Ovary (tissue), 9 donors: ENCODE results near the gene EPB41L2. TPM values are rescaled to one million over a fixed set of nuclear protein-coding genes. Genes with fewer than 3 reads are reported as not detected.

Experiments
- DNase-seq, 5 donors: peaks; one replicate each; pipeline ENCODE4 v3.0.0-alpha.2; 2019 to 2020
- H3K27ac ChIP-seq, 2 donors: fragments of 200-600 bp; one replicate each; pipeline versions ENCODE4 v1.5.1 to v1.8.0; 2019 to 2022
- H3K27me3 ChIP-seq: fragments of 200-600 bp; one replicate; pipeline ENCODE4 v1.8.0; 2022
- H3K36me3 ChIP-seq: fragments of 200-600 bp; sonication (generic); one replicate; pipeline ENCODE4 v1.5.1; 2019
- H3K4me1 ChIP-seq: one replicate; pipeline ENCODE4 v1.8.1; 2013; ENCODE audit warnings: mild to moderate bottlenecking, moderate library complexity; ENCODE audit not compliant: insufficient read depth
- H3K4me3 ChIP-seq: fragments of 200-600 bp; sonication (generic); one replicate; pipeline ENCODE4 v1.5.1; 2017
- H3K9me3 ChIP-seq, 2 donors: fragments of 200-600 bp in 1 of 2; sonication (generic) in 1 of 2; one replicate each; pipeline versions ENCODE4 v1.5.1 to v1.8.1; 2013 to 2019; ENCODE audit warnings: mild to moderate bottlenecking in 1 of 2, moderate library complexity in 1 of 2
- CTCF ChIP-seq, 3 donors: fragments of 450-650 bp in 2 of 3; fragments of 200-600 bp in 1 of 3; IDR thresholded peaks; one replicate each; pipeline versions ENCODE4 v1.5.1 to v1.8.0; 2016 to 2022; ENCODE audit warnings: antibody characterized with exemption in 3 of 3, mild to moderate bottlenecking in 1 of 3
- EP300 ChIP-seq: sonication (generic); formaldehyde crosslinking; IDR thresholded peaks from one replicate; pipeline ENCODE4 v1.6.1; 2017; ENCODE audit warnings: antibody characterized with exemption
- POLR2A ChIP-seq: fragments of 450-650 bp; IDR thresholded peaks from one replicate; pipeline ENCODE4 v1.6.1; 2017; ENCODE audit warnings: antibody characterized with exemption, mild to moderate bottlenecking, moderate library complexity
- WGBS, 3 donors: extraction: QIAGEN DNeasy Blood & Tissue Kit in 1 of 3; methylation state at CpG; one replicate each; pipeline versions ENCODE4 v1.1.5 to v1.1.7; 2013 to 2017; 5-methylcytosine and 5-hydroxymethylcytosine counted together
- intact Hi-C, 4 donors: fragments of 100-400 bp; cut with DNase I; formaldehyde crosslinking; loops; one replicate each; pipeline versions ENCODE4 v1.11.0 to v1.15.1; 2022 to 2023
- polyA plus RNA-seq, 2 donors: library from polyadenylated mRNA; stranded (reverse); fragments of 200-250 nt in 1 of 2; fragments of 350-450 nt in 1 of 2; fragmentation: Illumina TruSeq in 1 of 2; extraction: RNeasy Lipid Tissue Mini Kit (QIAGEN cat#74804) in 1 of 2; gene quantifications; one replicate each; pipeline ENCODE4 v1.2.3, GENCODE V29; 2013 to 2014
- total RNA-seq, 7 donors: library from RNA; depleted of rRNA in 2 of 7; stranded (reverse); fragments of >200 nt in 2 of 7; fragmentation: NEBNext Ultra II Directional in 3 of 7; extraction: Animal tissue kit (Norgen Biotek cat#: 25700) in 3 of 7; gene quantifications; one replicate each; pipeline versions ENCODE4 v1.1.0 to v1.2.4, GENCODE V29; 2016 to 2023
- donor health status: DM: no; HTN: no; CAD: no; lungs with moderate emphysema.
- donor health status: DM: no; HTN: no; CAD: no.
- donor health status: Bipolar disorder and iron deficiency.
- donor health status: DM: yes; HTN: yes; CAD: no.
- donor health status: DM: no; HTN: no; CAD: no.
- donor health status: DM: yes; HTN: yes; CAD: no.

The EPB41L2 gene
- total and polyA plus RNA-seq, 9 donors, result 49.8 to 294 (median 204) TPM

DNA sequence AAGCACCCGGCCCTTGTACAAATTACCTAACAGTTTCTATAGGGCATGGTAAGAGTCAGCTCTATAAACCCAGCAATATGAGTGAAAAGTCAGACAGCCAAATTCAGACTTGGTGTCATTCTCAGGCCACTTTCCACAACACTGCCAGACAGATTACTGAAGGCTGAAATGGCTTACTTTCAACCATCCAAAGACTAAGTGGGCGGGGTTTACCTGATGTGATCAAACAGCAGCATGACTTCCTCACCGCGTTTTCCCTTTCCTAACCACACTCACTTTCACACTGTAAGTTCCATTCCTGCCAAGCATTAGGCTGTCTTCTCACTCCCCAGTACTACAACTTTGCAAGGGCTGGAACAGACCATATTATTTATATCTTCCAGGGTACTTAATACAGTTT, 149.9 kb downstream of the EPB41L2 start:
- intact Hi-C loops, result no loop called here
- no peak for TF ChIP-seq POLR2A
- TF ChIP-seq EP300, result no peak
- TF ChIP-seq CTCF (IDR thresholded peaks at IDR 0.05), result no peak
- no peaks in the 10 kb centered on the region for H3K4me1 ChIP-seq
- no peak overlapping the region for H3K4me3 ChIP-seq
- no peaks in the 10 kb centered on the region for H3K27me3 ChIP-seq
- no peak for DNase-seq
- no peak overlapping the region for H3K27ac ChIP-seq
- no peaks in the 10 kb centered on the region for H3K9me3 ChIP-seq
- 87 to 89% (median 88%) methylated on average over 4 of the region's 4 CpGs for WGBS, 3 donors
- no peaks in the 10 kb centered on the region for H3K36me3 ChIP-seq

GRCh38 chr6:130912434-130912833, 150.6 kb downstream of the EPB41L2 start:
- Histone ChIP-seq H3K27ac (no peak overlapping the region), H3K4me3 (no peak overlapping the region), H3K27me3 (no peaks in the 10 kb centered on the region), H3K36me3 (no peaks in the 10 kb centered on the region), H3K9me3 (no peaks in the 10 kb centered on the region), H3K4me1 (no peaks in the 10 kb centered on the region)
- 72 to 73% (median 73%) methylated on average over 4 of the region's 4 CpGs for WGBS, 3 donors
- intact Hi-C loops, result no loop called here
- TF ChIP-seq EP300 (no peak), CTCF (IDR thresholded peaks at IDR 0.05) (no peak), POLR2A (no peak)
- no peak for DNase-seq

DNA sequence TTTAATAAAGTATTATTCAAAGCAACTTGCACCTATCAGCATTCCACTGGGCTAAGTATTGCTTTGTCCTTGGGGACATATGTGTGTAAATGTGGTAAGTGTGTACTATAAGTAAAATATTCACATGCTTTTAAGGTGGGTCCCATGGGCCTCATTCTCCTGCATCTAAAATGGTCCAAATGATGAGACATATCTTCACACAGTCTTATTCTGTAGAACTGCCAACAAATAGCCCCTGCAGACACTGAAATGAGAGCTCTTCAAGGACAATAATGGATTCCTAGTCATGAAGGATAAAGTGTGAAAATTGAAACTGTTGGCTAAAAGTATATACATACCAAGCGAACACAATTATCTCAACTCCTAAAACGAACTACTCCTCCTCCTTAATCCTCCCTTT, 154.1 kb downstream of the EPB41L2 start:
- Histone ChIP-seq H3K27me3 (no peaks in the 10 kb centered on the region), H3K27ac (no peak overlapping the region), H3K4me1 (no peaks in the 10 kb centered on the region), H3K4me3 (no peak overlapping the region), H3K36me3 (no peaks in the 10 kb centered on the region), H3K9me3 (no peaks in the 10 kb centered on the region)
- intact Hi-C loops, result no loop called here
- WGBS, 3 donors, result 74 to 93% (median 86%) methylated on average over 2 of the region's 2 CpGs
- DNase-seq, result no peak
- TF ChIP-seq CTCF (IDR thresholded peaks at IDR 0.05) (no peak), EP300 (no peak), POLR2A (no peak)

GRCh38 chr6:130908188-130908587, 154.9 kb downstream of the EPB41L2 start:
- Histone ChIP-seq H3K27me3 (no peaks in the 10 kb centered on the region), H3K36me3 (no peaks in the 10 kb centered on the region), H3K9me3 (no peaks in the 10 kb centered on the region), H3K4me3 (no peak overlapping the region), H3K27ac (no peak overlapping the region), H3K4me1 (no peaks in the 10 kb centered on the region)
- TF ChIP-seq EP300 (no peak), CTCF (IDR thresholded peaks at IDR 0.05) (no peak), POLR2A (no peak)
- intact Hi-C loops, result no loop called here
- no peak for DNase-seq

DNA sequence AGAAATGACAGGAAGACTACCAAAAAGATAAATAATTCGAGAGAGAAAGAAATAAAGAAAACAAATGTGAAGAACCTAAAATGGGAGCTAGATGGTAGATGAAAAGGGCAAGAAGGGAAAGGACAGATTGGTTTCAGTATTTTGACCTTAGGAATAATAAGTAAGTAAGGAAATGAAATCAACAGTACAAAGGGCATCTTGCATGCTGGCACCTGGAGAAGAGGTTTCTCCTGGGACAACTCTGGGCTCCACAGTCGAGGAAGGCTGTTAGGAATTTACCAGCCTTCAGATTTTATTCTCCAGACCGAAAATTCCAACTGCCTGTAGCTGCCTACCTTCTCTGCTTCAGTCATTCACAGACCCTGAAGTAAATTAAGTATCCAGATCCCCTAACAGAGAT, 155.4 kb downstream of the EPB41L2 start:
- Histone ChIP-seq H3K27me3 (no peaks in the 10 kb centered on the region), H3K4me3 (no peak overlapping the region), H3K27ac (no peak overlapping the region), H3K36me3 (no peaks in the 10 kb centered on the region), H3K4me1 (no peaks in the 10 kb centered on the region), H3K9me3 (no peaks in the 10 kb centered on the region)
- 81 to 86% (median 85%) methylated on average over 3 of the region's 3 CpGs for WGBS, 3 donors
- TF ChIP-seq CTCF (IDR thresholded peaks at IDR 0.05), result no peak
- no peak for TF ChIP-seq EP300
- TF ChIP-seq POLR2A, result no peak
- intact Hi-C loops, result no loop called here
- DNase-seq, result no peak
